Measurements from ENCODE around the gene NF2. TPM values are rescaled to one million over a fixed set of nuclear protein-coding genes. Genes with fewer than 3 reads are reported as not detected.

The NF2 gene
- total and polyA plus RNA-seq, 2 of the 8 experiments (the other 6 are each of a cell fraction or from before 2014, with no cell fraction given), result 17.6 to 53.6 TPM

- TF ChIP-seq CHD2 (IDR thresholded peaks at IDR 0.05; ENCODE audit: low read length), result no peak
- TF ChIP-seq JUND (IDR thresholded peaks at IDR 0.05; ENCODE audit: low read length), result no peak
- no peak for TF ChIP-seq CHD7 (IDR thresholded peaks at IDR 0.05; ENCODE audit: insufficient replicate concordance, low read length)
- no peak for TF ChIP-seq TAF7 (optimal IDR thresholded peaks at IDR 0.05; ENCODE audit: borderline replicate concordance, low read depth, low read length)
Measured at GRCh38 chr22:29734406-29734805, 131.0 kb downstream of the NF2 start (continued).
